Mesothelial cell of epicardium (in vitro differentiated cells): Measurements from ENCODE around the gene KRTAP10-6. TPM values are rescaled to one million over a fixed set of nuclear protein-coding genes. Genes with fewer than 3 reads are reported as not detected.
"Not testable (repeated sequence)": the region's sequence is repeated elsewhere in the genome, so short reads cannot be mapped to it uniquely, and the experiment has no call there.

Experiments
- DNase-seq, 2 experiments: peaks; one replicate each; pipeline ENCODE4 v3.0.0; 2021; ENCODE audit warnings: low spot score in 2 of 2; ENCODE audit not compliant: unreplicated experiment in 2 of 2
- H3K27ac Mint-ChIP-seq: 2 replicates; pipeline ENCODE4 v1.8.0; 2021; ENCODE audit warnings: mixed read lengths
- H3K27me3 Mint-ChIP-seq: 2 replicates; pipeline ENCODE4 v1.8.0; 2021; ENCODE audit warnings: low read depth, mixed read lengths
- H3K36me3 Mint-ChIP-seq: 2 replicates; pipeline ENCODE4 v1.8.0; 2021; ENCODE audit warnings: mixed read lengths
- H3K4me1 Mint-ChIP-seq: 2 replicates; pipeline ENCODE4 v1.8.0; 2021; ENCODE audit warnings: mixed read lengths
- H3K4me3 Mint-ChIP-seq: 2 replicates; pipeline ENCODE4 v1.8.0; 2021; ENCODE audit warnings: mild to moderate bottlenecking, moderate library complexity, mixed read lengths
- H3K9me3 Mint-ChIP-seq: 2 replicates; pipeline ENCODE4 v1.8.0; 2021; ENCODE audit warnings: mixed read lengths
- CTCF ChIP-seq: fragments of 200-600 bp; sonication (generic); IDR thresholded peaks from one replicate; pipeline ENCODE4 v1.5.0; 2021; ENCODE audit warnings: antibody characterized with exemption; ENCODE audit not compliant: unreplicated experiment
- total RNA-seq: library from RNA; stranded (reverse); gene quantifications from 3 replicates; pipeline ENCODE4 v1.2.1, GENCODE V29; 2021

Gene KRTAP10-6
- total RNA-seq, 1 donor from 2014 or later, result not detected

- TF ChIP-seq CTCF, result no peak
- Mint-ChIP-seq H3K4me1 (no peaks in the 10 kb centered on the region), H3K27me3 (no peaks in the 10 kb centered on the region), H3K9me3 (peaks cover 39% of the 10 kb centered on the region), H3K4me3 (no peak overlapping the region), H3K27ac (no peak overlapping the region), H3K36me3 (peaks cover 2% of the 10 kb centered on the region)
- DNase-seq, result no peak
These were observed 17.6 kb downstream of the KRTAP10-6 start for GRCh38 chr21:44574457-44575306.

GRCh38 chr21:44573630-44574456 is 18.5 kb downstream of the KRTAP10-6 start, which contains the start of gene KRTAP10-4:
TSS of gene KRTAP10-4 (plus strand) at chr21:44573729. CDS start at chr21:44573759, 30 bp downstream.
- not testable (repeated sequence) for H3K4me1 Mint-ChIP-seq, H3K36me3 Mint-ChIP-seq, H3K4me3 Mint-ChIP-seq, H3K27ac Mint-ChIP-seq, H3K27me3 Mint-ChIP-seq
- peaks cover 39% of the 10 kb centered on the region for H3K9me3 Mint-ChIP-seq
- peak in 1 of 2 experiments; percentile 20 for DNase-seq

- TF ChIP-seq CTCF, result no peak
- no peak overlapping the region for H3K27ac Mint-ChIP-seq
- H3K9me3 Mint-ChIP-seq, result peaks cover 36% of the 10 kb centered on the region
- no peak overlapping the region for H3K4me3 Mint-ChIP-seq
- no peaks in the 10 kb centered on the region for H3K4me1 Mint-ChIP-seq
- no peaks in the 10 kb centered on the region for H3K27me3 Mint-ChIP-seq
- H3K36me3 Mint-ChIP-seq, result peaks cover 2% of the 10 kb centered on the region
- DNase-seq, result no peak
These were observed 19.2 kb downstream of the KRTAP10-6 start for GRCh38 chr21:44572959-44573583.

- Mint-ChIP-seq H3K27ac (no peak overlapping the region), H3K27me3 (peaks cover under 1% of the 10 kb centered on the region), H3K36me3 (no peaks in the 10 kb centered on the region), H3K4me3 (no peak overlapping the region), H3K9me3 (peaks cover 27% of the 10 kb centered on the region), H3K4me1 (no peaks in the 10 kb centered on the region)
- no peak for TF ChIP-seq CTCF
- DNase-seq, result peak in 1 of 2 experiments; percentile 32
These were observed 20.2 kb downstream of the KRTAP10-6 start for GRCh38 chr21:44571844-44572782.

GRCh38 chr21:44571296-44571695 is 21.0 kb downstream of the KRTAP10-6 start:
- Mint-ChIP-seq H3K4me1 (no peaks in the 10 kb centered on the region), H3K9me3 (peaks cover 20% of the 10 kb centered on the region), H3K36me3 (no peaks in the 10 kb centered on the region), H3K27me3 (peaks cover 4% of the 10 kb centered on the region), H3K4me3 (no peak overlapping the region), H3K27ac (no peak overlapping the region)
- no peak for DNase-seq
- TF ChIP-seq CTCF, result no peak
